ENCODE measurements around the gene LSS. TPM values are rescaled to one million over a fixed set of nuclear protein-coding genes. Genes with fewer than 3 reads are reported as not detected.
"Not testable (repeated sequence)": the region's sequence is repeated elsewhere in the genome, so short reads cannot be mapped to it uniquely, and the experiment has no call there.

LSS gene
- polyA plus RNA-seq, 2 donors, result 41.9 to 57.6 TPM

DNA sequence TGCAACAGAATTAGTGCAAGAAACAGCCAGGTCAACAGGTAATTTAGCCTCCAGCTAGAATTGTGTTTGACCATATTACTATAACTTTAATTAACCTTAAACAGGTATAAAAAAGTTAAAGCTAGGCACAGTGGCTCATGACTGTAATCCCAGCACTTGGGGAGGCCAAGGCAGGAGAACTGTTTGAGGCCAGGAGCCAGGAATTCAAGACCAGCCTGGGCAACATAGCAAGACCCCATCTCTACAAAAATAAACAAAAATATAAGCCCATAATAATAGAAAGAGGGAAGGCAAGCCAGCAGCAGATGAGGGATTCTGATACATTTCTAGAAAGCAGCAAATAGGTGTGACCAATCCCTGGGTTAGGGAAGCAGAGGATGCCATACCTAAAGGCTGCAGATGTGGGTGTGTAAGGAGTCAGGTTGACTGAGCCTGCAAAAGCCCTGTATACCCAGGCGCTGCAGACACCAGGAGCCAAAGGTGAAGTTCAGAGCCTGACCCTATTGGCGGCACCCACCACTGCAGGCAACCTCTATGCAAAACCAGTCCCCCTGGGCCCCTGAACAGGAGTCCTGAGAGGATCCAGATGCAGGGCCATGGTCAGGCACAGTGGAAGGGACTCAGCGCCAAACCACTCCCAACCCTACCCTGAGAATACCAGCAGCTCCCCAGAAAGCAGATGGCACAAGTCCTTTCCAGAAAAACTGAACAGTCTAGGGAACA, 19.3 kb upstream of the LSS start:
- Histone ChIP-seq H3K4me1 (ENCODE audit: control insufficient read depth in 2 of 2, insufficient read depth in 2 of 2, low read length in 1 of 2) (no peaks in the 10 kb centered on the region), H3K27me3 (ENCODE audit: control insufficient read depth in 1 of 2, insufficient read depth in 2 of 2, low read length in 2 of 2) (no peaks in the 10 kb centered on the region), H3K27ac (ENCODE audit: low read depth in 2 of 2, low read length in 1 of 2) (no peak overlapping the region), H3K36me3 (ENCODE audit: control insufficient read depth in 2 of 2, insufficient read depth in 2 of 2, low read length in 1 of 2) (peaks cover 31 to 47% of the 10 kb centered on the region in 2 donors), H3K4me3 (ENCODE audit: low read depth in 1 of 2, low read length in 2 of 2) (no peak overlapping the region), H3K9me3 (ENCODE audit: control insufficient read depth in 2 of 2, insufficient read depth in 1 of 2, low read depth in 1 of 2, low read length in 1 of 2) (no peaks in the 10 kb centered on the region)
- 96 to 97% methylated on average over 3 of the region's 3 CpGs for WGBS, 2 donors

DNA sequence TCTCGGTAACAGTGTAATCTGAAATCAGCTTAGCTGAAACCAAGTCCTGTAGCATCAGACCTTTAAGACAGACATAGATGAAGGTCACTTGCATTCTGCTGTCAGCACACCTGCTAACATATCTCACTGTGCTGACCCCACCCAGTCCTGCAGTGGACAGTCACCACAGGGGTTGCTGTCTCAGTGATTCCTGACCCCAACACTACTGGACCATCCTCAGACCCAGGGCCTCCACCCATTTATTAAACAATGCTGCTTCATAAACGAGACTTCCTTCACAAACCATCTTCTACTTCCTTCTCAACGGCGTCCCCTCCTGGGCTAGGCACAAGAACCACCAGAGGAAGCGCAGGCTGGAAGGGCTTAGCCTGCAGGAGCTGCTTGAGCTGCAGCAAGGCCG, 17.8 kb upstream of the LSS start:
- Histone ChIP-seq H3K27ac (ENCODE audit: low read depth in 2 of 2, low read length in 1 of 2) (no peak overlapping the region), H3K9me3 (ENCODE audit: control insufficient read depth in 2 of 2, insufficient read depth in 1 of 2, low read depth in 1 of 2, low read length in 1 of 2) (no peaks in the 10 kb centered on the region), H3K36me3 (ENCODE audit: control insufficient read depth in 2 of 2, insufficient read depth in 2 of 2, low read length in 1 of 2) (peaks cover 31 to 45% of the 10 kb centered on the region in 2 donors), H3K27me3 (ENCODE audit: control insufficient read depth in 1 of 2, insufficient read depth in 2 of 2, low read length in 2 of 2) (no peaks in the 10 kb centered on the region), H3K4me3 (ENCODE audit: low read depth in 1 of 2, low read length in 2 of 2) (no peak overlapping the region), H3K4me1 (ENCODE audit: control insufficient read depth in 2 of 2, insufficient read depth in 2 of 2, low read length in 1 of 2) (no peaks in the 10 kb centered on the region)
- 82 to 83% methylated on average over 6 of the region's 6 CpGs for WGBS, 2 donors

DNA sequence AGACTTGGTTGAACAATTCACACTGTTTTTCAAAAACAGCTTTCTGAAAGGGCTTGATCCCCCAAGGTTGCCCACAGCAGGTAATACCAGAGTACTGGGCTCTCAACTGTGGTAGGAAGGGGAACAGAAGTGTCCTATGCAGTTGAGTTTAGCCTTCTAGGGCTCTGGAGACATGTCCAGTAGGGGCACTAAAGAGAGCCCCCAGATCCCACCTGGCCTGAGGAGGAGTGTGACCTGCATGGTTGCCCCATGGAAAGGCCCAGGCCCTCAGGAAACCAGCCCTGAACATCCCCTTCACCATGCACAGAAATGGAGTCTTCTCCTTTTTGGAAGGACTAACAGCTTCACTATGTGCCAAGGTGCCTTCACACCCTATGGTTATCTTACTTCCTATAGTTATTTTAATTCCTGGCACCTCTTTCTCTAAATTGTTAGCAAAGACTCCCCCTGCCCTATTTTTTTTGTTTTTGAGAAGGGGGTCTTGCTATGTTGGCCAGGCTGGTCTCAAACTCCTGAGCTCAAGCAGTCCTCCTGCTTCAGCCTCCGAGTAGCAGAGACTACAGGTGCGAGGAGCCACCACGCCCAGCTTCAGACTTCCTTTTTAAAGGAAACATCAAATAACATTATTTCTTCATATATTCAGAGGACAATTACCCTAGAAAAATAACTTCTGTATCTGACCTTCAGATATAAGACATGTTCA, 16.8 kb upstream of the LSS start:
- 82 to 96% methylated on average over 3 of the region's 3 CpGs for WGBS, 2 donors
- no peaks in the 10 kb centered on the region for H3K9me3 ChIP-seq (ENCODE audit: control insufficient read depth in 2 of 2, insufficient read depth in 1 of 2, low read depth in 1 of 2, low read length in 1 of 2)
- H3K27me3 ChIP-seq (ENCODE audit: control insufficient read depth in 1 of 2, insufficient read depth in 2 of 2, low read length in 2 of 2), result no peaks in the 10 kb centered on the region
- H3K4me3 ChIP-seq (ENCODE audit: low read depth in 1 of 2, low read length in 2 of 2), result no peak overlapping the region
- H3K36me3 ChIP-seq (ENCODE audit: control insufficient read depth in 2 of 2, insufficient read depth in 2 of 2, low read length in 1 of 2), result peaks cover 30 to 45% of the 10 kb centered on the region in 2 donors
- no peaks in the 10 kb centered on the region for H3K4me1 ChIP-seq (ENCODE audit: control insufficient read depth in 2 of 2, insufficient read depth in 2 of 2, low read length in 1 of 2)
- no peak overlapping the region for H3K27ac ChIP-seq (ENCODE audit: low read depth in 2 of 2, low read length in 1 of 2)

- peaks cover 30 to 47% of the 10 kb centered on the region in 2 donors for H3K36me3 ChIP-seq (ENCODE audit: control insufficient read depth in 2 of 2, insufficient read depth in 2 of 2, low read length in 1 of 2)
Observed at GRCh38 chr21:46244602-46245001, 16.0 kb upstream of the LSS start.

GRCh38 chr21:46243960-46244361, 15.4 kb upstream of the LSS start:
- Histone ChIP-seq H3K27ac (ENCODE audit: low read depth in 2 of 2, low read length in 1 of 2) (no peak overlapping the region), H3K4me3 (ENCODE audit: low read depth in 1 of 2, low read length in 2 of 2) (no peak overlapping the region), H3K4me1 (ENCODE audit: control insufficient read depth in 2 of 2, insufficient read depth in 2 of 2, low read length in 1 of 2) (no peaks in the 10 kb centered on the region), H3K36me3 (ENCODE audit: control insufficient read depth in 2 of 2, insufficient read depth in 2 of 2, low read length in 1 of 2) (peaks cover 30 to 47% of the 10 kb centered on the region in 2 donors), H3K27me3 (ENCODE audit: control insufficient read depth in 1 of 2, insufficient read depth in 2 of 2, low read length in 2 of 2) (no peaks in the 10 kb centered on the region), H3K9me3 (ENCODE audit: control insufficient read depth in 2 of 2, insufficient read depth in 1 of 2, low read depth in 1 of 2, low read length in 1 of 2) (no peaks in the 10 kb centered on the region)
- WGBS, 2 donors, result 91% methylated on average over 3 of the region's 3 CpGs

More at GRCh38 chr21:46244602-46245001, 16.0 kb upstream of the LSS start:
- WGBS, 2 donors, result 90 to 92% methylated on average over 8 of the region's 8 CpGs
- Histone ChIP-seq H3K4me3 (ENCODE audit: low read depth in 1 of 2, low read length in 2 of 2) (no peak overlapping the region), H3K9me3 (ENCODE audit: control insufficient read depth in 2 of 2, insufficient read depth in 1 of 2, low read depth in 1 of 2, low read length in 1 of 2) (no peaks in the 10 kb centered on the region), H3K27me3 (ENCODE audit: control insufficient read depth in 1 of 2, insufficient read depth in 2 of 2, low read length in 2 of 2) (no peaks in the 10 kb centered on the region), H3K27ac (ENCODE audit: low read depth in 2 of 2, low read length in 1 of 2) (no peak overlapping the region), H3K4me1 (ENCODE audit: control insufficient read depth in 2 of 2, insufficient read depth in 2 of 2, low read length in 1 of 2) (no peaks in the 10 kb centered on the region)

DNA sequence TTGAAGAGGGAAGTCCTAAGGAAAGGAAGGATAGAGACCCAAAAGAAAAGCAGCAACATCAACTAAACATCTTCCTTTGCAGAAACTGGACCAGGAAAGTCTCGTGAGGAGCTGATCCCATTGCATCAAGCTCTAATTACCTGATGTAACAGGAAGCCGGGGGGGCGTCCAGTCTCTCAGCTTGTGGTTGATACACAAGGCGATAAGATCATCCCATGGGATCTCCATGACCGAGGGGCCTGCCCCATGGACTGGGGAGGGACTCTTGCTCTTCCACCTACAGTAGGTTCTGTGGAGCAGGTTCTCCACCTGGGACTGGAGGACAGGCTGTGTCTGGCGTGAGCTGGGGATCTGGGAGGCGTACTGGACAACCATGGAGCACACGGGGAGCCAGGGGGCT, 14.8 kb upstream of the LSS start:
- Histone ChIP-seq H3K36me3 (ENCODE audit: control insufficient read depth in 2 of 2, insufficient read depth in 2 of 2, low read length in 1 of 2) (peaks cover 30 to 47% of the 10 kb centered on the region in 2 donors), H3K4me1 (ENCODE audit: control insufficient read depth in 2 of 2, insufficient read depth in 2 of 2, low read length in 1 of 2) (no peaks in the 10 kb centered on the region), H3K4me3 (ENCODE audit: low read depth in 1 of 2, low read length in 2 of 2) (no peak overlapping the region), H3K27ac (ENCODE audit: low read depth in 2 of 2, low read length in 1 of 2) (no peak overlapping the region), H3K9me3 (ENCODE audit: control insufficient read depth in 2 of 2, insufficient read depth in 1 of 2, low read depth in 1 of 2, low read length in 1 of 2) (no peaks in the 10 kb centered on the region), H3K27me3 (ENCODE audit: control insufficient read depth in 1 of 2, insufficient read depth in 2 of 2, low read length in 2 of 2) (no peaks in the 10 kb centered on the region)
- 91 to 92% methylated on average over 8 of the region's 8 CpGs for WGBS, 2 donors

DNA sequence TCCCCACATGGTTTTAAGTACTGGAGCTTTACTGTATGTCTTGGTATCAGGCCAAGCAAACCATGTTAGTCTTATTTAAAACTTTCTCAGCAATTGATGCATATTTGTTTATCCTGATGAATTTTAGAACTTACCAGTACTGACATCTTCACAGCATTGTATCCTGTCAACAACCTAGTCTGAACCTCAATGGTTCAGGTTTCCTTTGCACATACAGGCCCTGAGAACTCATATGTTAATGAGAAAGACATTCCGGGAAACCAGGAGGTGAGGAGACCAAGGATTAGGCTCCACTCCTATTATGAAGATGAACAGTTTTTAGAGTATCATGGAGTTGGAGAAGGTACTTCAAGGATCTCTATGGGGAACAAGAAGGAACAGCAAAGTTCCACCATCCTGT, 13.0 kb upstream of the LSS start:
- not testable (repeated sequence) for H3K27me3 ChIP-seq (ENCODE audit: control insufficient read depth in 1 of 2, insufficient read depth in 2 of 2, low read length in 2 of 2); H3K9me3 ChIP-seq (ENCODE audit: control insufficient read depth in 2 of 2, insufficient read depth in 1 of 2, low read depth in 1 of 2, low read length in 1 of 2); H3K27ac ChIP-seq (ENCODE audit: low read depth in 2 of 2, low read length in 1 of 2); H3K4me1 ChIP-seq (ENCODE audit: control insufficient read depth in 2 of 2, insufficient read depth in 2 of 2, low read length in 1 of 2); H3K4me3 ChIP-seq (ENCODE audit: low read depth in 1 of 2, low read length in 2 of 2)
- 86 to 90% methylated on average over 1 of the region's 1 CpG for WGBS, 2 donors
- H3K36me3 ChIP-seq (ENCODE audit: control insufficient read depth in 2 of 2, insufficient read depth in 2 of 2, low read length in 1 of 2), result peaks cover 22 to 40% of the 10 kb centered on the region in 2 donors

DNA sequence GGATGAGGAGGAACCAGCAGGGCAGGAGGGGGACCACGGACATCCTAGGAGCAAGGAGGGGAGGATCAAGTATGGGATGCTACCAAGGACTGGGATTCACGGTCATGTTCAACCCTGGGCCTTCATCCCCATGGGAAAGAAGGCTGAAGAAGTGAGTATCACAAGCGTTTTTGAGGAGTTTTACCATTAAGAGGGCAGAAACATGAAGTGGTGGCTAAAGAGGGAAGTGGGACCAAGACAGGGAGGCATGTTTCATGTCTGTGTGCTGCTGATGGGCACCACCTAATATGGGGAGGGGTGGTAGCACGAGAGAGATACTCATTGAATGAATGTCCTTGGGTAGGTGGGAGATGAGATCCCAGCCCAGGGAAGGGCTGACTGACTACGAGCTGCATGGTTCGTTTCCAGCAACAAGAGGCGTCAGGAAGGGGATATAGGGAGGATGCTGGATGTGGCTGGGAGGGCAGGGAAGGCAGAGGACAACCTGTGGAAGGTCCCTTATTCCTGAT, 11.3 kb upstream of the LSS start:
- no peak overlapping the region for H3K27ac ChIP-seq (ENCODE audit: low read depth in 2 of 2, low read length in 1 of 2)
- H3K27me3 ChIP-seq (ENCODE audit: control insufficient read depth in 1 of 2, insufficient read depth in 2 of 2, low read length in 2 of 2), result no peaks in the 10 kb centered on the region
- no peak overlapping the region for H3K4me3 ChIP-seq (ENCODE audit: low read depth in 1 of 2, low read length in 2 of 2)
- no peaks in the 10 kb centered on the region for H3K4me1 ChIP-seq (ENCODE audit: control insufficient read depth in 2 of 2, insufficient read depth in 2 of 2, low read length in 1 of 2)
- 89 to 90% methylated on average over 7 of the region's 7 CpGs for WGBS, 2 donors
- no peaks in the 10 kb centered on the region for H3K9me3 ChIP-seq (ENCODE audit: control insufficient read depth in 2 of 2, insufficient read depth in 1 of 2, low read depth in 1 of 2, low read length in 1 of 2)
- peaks cover 25 to 34% of the 10 kb centered on the region in 2 donors for H3K36me3 ChIP-seq (ENCODE audit: control insufficient read depth in 2 of 2, insufficient read depth in 2 of 2, low read length in 1 of 2)

- H3K36me3 ChIP-seq (ENCODE audit: control insufficient read depth in 2 of 2, insufficient read depth in 2 of 2, low read length in 1 of 2), result peaks cover 6 to 23% of the 10 kb centered on the region in 2 donors
- H3K27me3 ChIP-seq (ENCODE audit: control insufficient read depth in 1 of 2, insufficient read depth in 2 of 2, low read length in 2 of 2), result no peaks in the 10 kb centered on the region
- 85 to 86% methylated on average over 5 of the region's 5 CpGs for WGBS, 2 donors
Observed at GRCh38 chr21:46237474-46237873, 8.9 kb upstream of the LSS start.

More at GRCh38 chr21:46237474-46237873, 8.9 kb upstream of the LSS start:
- H3K4me1 ChIP-seq (ENCODE audit: control insufficient read depth in 2 of 2, insufficient read depth in 2 of 2, low read length in 1 of 2), result no peaks in the 10 kb centered on the region
- no peak overlapping the region for H3K4me3 ChIP-seq (ENCODE audit: low read depth in 1 of 2, low read length in 2 of 2)
- H3K9me3 ChIP-seq (ENCODE audit: control insufficient read depth in 2 of 2, insufficient read depth in 1 of 2, low read depth in 1 of 2, low read length in 1 of 2), result no peaks in the 10 kb centered on the region
- no peak overlapping the region for H3K27ac ChIP-seq (ENCODE audit: low read depth in 2 of 2, low read length in 1 of 2)
